GM12878 (cell line): ENCODE data around the gene SPINK8. TPM values are rescaled to one million over a fixed set of nuclear protein-coding genes. Genes with fewer than 3 reads are reported as not detected.

ENCODE experiments used
- ATAC-seq: fragments of 200-7000 bp; cut with Tn5 transposase; 3 replicates; pipeline ENCODE4 v1.9.1; 2020; ENCODE audit warnings: mild to moderate bottlenecking, moderate library complexity
- BruUV-seq: library from RNA; stranded (reverse); fragments of 400-500 nt; replicated peaks from 2 replicates; lab custom pipeline; 2021; lab: Mats Ljungman, UMichigan
- CTCF ChIA-PET: fragments of 300-600 bp; sonication (Branson Sonifier 250); formaldehyde crosslinking; extraction: SDS; loops from one replicate; lab custom pipeline; 2021; ENCODE audit warnings: inconsistent platforms; lab: Yijun Ruan, JAX
- POLR2A ChIA-PET: fragments of 350-600 bp; formaldehyde crosslinking; extraction: SDS; loops from one replicate; lab custom pipeline; 2021; ENCODE audit warnings: inconsistent platforms; lab: Charles Lee
- RAD21 ChIA-PET: fragments of 300-600 bp; sonication (Branson Sonifier 250); formaldehyde crosslinking; loops from one replicate; lab custom pipeline; 2023; ENCODE audit warnings: antibody characterized with exemption; ENCODE audit not compliant: unreplicated experiment; lab: Charles Lee
- SMC1A ChIA-PET: fragments of 300-600 bp; sonication (Branson Sonifier 250); formaldehyde crosslinking; loops from one replicate; lab custom pipeline; 2023; ENCODE audit not compliant: unreplicated experiment, uncharacterized antibody; lab: Charles Lee
- DNase-seq: peaks from one replicate; pipeline ENCODE4 v3.0.0-alpha.2; 2011; ENCODE audit warnings: low read depth, low spot score
- FAIRE-seq: peaks from 3 replicates; lab custom pipeline; 2011; peaks lifted over from hg19 to GRCh38; lab: Jason Lieb, UNC
- H2AFZ ChIP-seq: 2 replicates; pipeline ENCODE4 v1.6.0; 2011; ENCODE audit warnings: low read depth, low read length, control low read depth; ENCODE audit not compliant: control insufficient read depth
- H3K27ac ChIP-seq: 2 replicates; pipeline ENCODE4 v1.5.1; 2011; ENCODE audit warnings: control low read depth; ENCODE audit not compliant: control insufficient read depth, insufficient read depth
- H3K27me3 ChIP-seq, 2 experiments: replicated peaks in 1 of 2; 2 replicates each; pipeline versions ENCODE4 v1.6.0 to v1.6.1; 2011; ENCODE audit warnings: low read length in 1 of 2; ENCODE audit not compliant: control insufficient read depth in 2 of 2, insufficient read depth in 2 of 2
- H3K36me3 ChIP-seq, 2 experiments: 2 replicates each; pipeline ENCODE4 v1.5.1; 2011; ENCODE audit warnings: low read length in 1 of 2; ENCODE audit not compliant: control insufficient read depth in 2 of 2, insufficient read depth in 2 of 2
- H3K4me1 ChIP-seq: 2 replicates; pipeline ENCODE4 v1.6.1; 2011; ENCODE audit warnings: mild to moderate bottlenecking, low read length, moderate library complexity, mixed read lengths; ENCODE audit not compliant: control insufficient read depth, insufficient read depth
- H3K4me2 ChIP-seq: 2 replicates; pipeline ENCODE4 v1.6.0; 2011; ENCODE audit warnings: control low read depth; ENCODE audit not compliant: control insufficient read depth, insufficient read depth
- H3K4me3 ChIP-seq: fragments of 200-600 bp; sonication (generic); 2 replicates; pipeline ENCODE4 v1.5.1; 2016
- H3K79me2 ChIP-seq: 2 replicates; pipeline ENCODE4 v1.6.0; 2011; ENCODE audit warnings: low read length; ENCODE audit not compliant: control insufficient read depth, insufficient read depth
- H3K9ac ChIP-seq: 2 replicates; pipeline ENCODE4 v1.8.0; 2011; ENCODE audit warnings: low read length, control low read depth, mixed read lengths; ENCODE audit not compliant: control insufficient read depth, insufficient read depth
- H3K9me3 ChIP-seq: replicated peaks from 3 replicates; pipeline ENCODE4 v1.5.1; 2011; ENCODE audit warnings: mild to moderate bottlenecking, low read length; ENCODE audit not compliant: control insufficient read depth, insufficient read depth
- H4K20me1 ChIP-seq: 2 replicates; pipeline ENCODE4 v1.6.0; 2011; ENCODE audit not compliant: control insufficient read depth, insufficient read depth
- ESRRA ChIP-seq: IDR thresholded peaks from 2 replicates; pipeline ENCODE4 v1.6.1; 2012; ENCODE audit warnings: mild to moderate bottlenecking, low read length, improper control_type of control experiment
- WGBS: methylation state at CpG from one replicate; pipeline ENCODE4 v1.1.6; 2016; ENCODE audit warnings: low lambda C conversion rate; ENCODE audit not compliant: insufficient replicate concordance, insufficient coverage; ENCODE audit errors: missing lambda C conversion rate; 5-methylcytosine and 5-hydroxymethylcytosine counted together
- in situ Hi-C: fragments of 300-500 bp; cut with MboI; formaldehyde crosslinking; loops from 9 replicates; pipeline ENCODE4 v1.14.3; 2018; ENCODE audit warnings: mixed read lengths
- intact Hi-C: fragments of 100-400 bp; cut with micrococcal nuclease; formaldehyde crosslinking; loops from one replicate; pipeline ENCODE4 v1.14.2; 2022; ENCODE audit not compliant: unreplicated experiment
- polyA plus RNA-seq, 11 experiments: library from polyadenylated mRNA; depleted of rRNA in 4 of 11; unstranded in 6 of 11; stranded (reverse) in 5 of 11; fragments of >200 nt; fragmentation: Nextera tagmentation in 4 of 11; fragmentation: Illumina TruSeq in 1 of 11; extraction: Ambion mirVana in 4 of 11; extraction: Trizol in 1 of 11; gene quantifications; 1 replicate in 1 of 11; 2 replicates in 10 of 11; pipeline versions ENCODE4 v1.2.1 to v1.2.3, GENCODE V29; 2011 to 2016; ENCODE audit warnings: inconsistent platforms in 2 of 11, missing spikeins in 2 of 11, low read depth in 1 of 11
- total RNA-seq, 4 experiments: library from RNA; depleted of rRNA in 3 of 4; stranded (reverse); fragments of >200 nt in 3 of 4; fragmentation: Illumina TruSeq in 1 of 4; extraction: Trizol in 1 of 4; gene quantifications; 2 replicates each; pipeline versions ENCODE4 v1.2.1 to v1.2.3, GENCODE V29; 2013 to 2021
- TF ChIP-seq, protein P1 (sequence below): fragments of 450-650 bp; IDR thresholded peaks from 2 replicates; pipeline ENCODE4 v1.6.1; 2014; ENCODE audit warnings: mild to moderate bottlenecking
- TF ChIP-seq, protein P2 (sequence below): fragments of 450-650 bp; formaldehyde crosslinking; IDR thresholded peaks from 2 replicates; pipeline ENCODE4 v1.4.0; 2020; ENCODE audit warnings: mild to moderate bottlenecking, moderate library complexity

Gene SPINK8
- total and polyA plus RNA-seq, 10 of the 15 experiments (the other 5 are each of a cell fraction or from before 2014, with no cell fraction given) = not detected

DNA sequence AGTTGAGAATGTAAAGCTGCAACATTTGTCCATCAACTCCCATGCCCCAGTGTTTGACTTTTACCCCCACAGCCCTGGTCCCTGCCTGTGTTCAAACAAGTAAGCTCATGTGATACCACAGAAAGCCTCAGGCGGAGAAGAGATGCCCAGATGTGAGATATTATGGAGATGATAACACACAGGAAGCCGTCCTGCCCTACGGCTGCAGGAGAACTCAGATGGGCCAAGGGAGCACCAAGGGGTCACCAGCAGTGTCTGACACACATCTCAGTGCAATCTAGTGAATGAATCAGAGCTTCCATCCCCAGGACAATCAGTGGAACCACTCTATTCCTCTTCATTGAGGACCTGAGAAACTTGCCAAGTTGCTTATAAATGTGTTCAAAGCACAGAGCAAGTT lies 14.0 kb upstream of the SPINK8 start:
- no TSS peak for BruUV-seq
- POLR2A ChIA-PET = no interaction called here
- Histone ChIP-seq H3K27me3 (no peaks in the 10 kb centered on the region; a peak in 1 of 4 replicates), H3K9ac (no peak overlapping the region), H3K4me3 (no peak overlapping the region), H3K4me2 (no peak overlapping the region), H3K27ac (no peak overlapping the region), H3K9me3 (no peaks in the 10 kb centered on the region), H3K36me3 (no peaks in the 10 kb centered on the region), H2AFZ (no peak overlapping the region), H4K20me1 (no peaks in the 10 kb centered on the region), H3K4me1 (no peaks in the 10 kb centered on the region), H3K79me2 (no peaks in the 10 kb centered on the region)
- FAIRE-seq (no peak), ATAC-seq (no peak), DNase-seq (no peak)
- SMC1A ChIA-PET = no interaction called here
- intact Hi-C loops = no loop called here
- in situ Hi-C loops = no loop called here
- CTCF ChIA-PET = no interaction called here
- WGBS = 43% methylated on average over 3 of the region's 3 CpGs
- RAD21 ChIA-PET = no interaction called here
- no peak for TF ChIP-seq ESRRA
- TF ChIP-seq, protein P1, sequence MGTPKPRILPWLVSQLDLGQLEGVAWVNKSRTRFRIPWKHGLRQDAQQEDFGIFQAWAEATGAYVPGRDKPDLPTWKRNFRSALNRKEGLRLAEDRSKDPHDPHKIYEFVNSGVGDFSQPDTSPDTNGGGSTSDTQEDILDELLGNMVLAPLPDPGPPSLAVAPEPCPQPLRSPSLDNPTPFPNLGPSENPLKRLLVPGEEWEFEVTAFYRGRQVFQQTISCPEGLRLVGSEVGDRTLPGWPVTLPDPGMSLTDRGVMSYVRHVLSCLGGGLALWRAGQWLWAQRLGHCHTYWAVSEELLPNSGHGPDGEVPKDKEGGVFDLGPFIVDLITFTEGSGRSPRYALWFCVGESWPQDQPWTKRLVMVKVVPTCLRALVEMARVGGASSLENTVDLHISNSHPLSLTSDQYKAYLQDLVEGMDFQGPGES = no peak
- TF ChIP-seq, protein P2, sequence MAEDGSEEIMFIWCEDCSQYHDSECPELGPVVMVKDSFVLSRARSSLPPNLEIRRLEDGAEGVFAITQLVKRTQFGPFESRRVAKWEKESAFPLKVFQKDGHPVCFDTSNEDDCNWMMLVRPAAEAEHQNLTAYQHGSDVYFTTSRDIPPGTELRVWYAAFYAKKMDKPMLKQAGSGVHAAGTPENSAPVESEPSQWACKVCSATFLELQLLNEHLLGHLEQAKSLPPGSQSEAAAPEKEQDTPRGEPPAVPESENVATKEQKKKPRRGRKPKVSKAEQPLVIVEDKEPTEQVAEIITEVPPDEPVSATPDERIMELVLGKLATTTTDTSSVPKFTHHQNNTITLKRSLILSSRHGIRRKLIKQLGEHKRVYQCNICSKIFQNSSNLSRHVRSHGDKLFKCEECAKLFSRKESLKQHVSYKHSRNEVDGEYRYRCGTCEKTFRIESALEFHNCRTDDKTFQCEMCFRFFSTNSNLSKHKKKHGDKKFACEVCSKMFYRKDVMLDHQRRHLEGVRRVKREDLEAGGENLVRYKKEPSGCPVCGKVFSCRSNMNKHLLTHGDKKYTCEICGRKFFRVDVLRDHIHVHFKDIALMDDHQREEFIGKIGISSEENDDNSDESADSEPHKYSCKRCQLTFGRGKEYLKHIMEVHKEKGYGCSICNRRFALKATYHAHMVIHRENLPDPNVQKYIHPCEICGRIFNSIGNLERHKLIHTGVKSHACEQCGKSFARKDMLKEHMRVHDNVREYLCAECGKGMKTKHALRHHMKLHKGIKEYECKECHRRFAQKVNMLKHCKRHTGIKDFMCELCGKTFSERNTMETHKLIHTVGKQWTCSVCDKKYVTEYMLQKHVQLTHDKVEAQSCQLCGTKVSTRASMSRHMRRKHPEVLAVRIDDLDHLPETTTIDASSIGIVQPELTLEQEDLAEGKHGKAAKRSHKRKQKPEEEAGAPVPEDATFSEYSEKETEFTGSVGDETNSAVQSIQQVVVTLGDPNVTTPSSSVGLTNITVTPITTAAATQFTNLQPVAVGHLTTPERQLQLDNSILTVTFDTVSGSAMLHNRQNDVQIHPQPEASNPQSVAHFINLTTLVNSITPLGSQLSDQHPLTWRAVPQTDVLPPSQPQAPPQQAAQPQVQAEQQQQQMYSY = no peak
- TF ChIP-seq, all 136 proteins: peak for 0
